ENCODE data around the gene RAD51B. TPM values are rescaled to one million over a fixed set of nuclear protein-coding genes. Genes with fewer than 3 reads are reported as not detected.
A peak's percentile ranks its signal among the peaks of the same experiment; 100 is the strongest.
"Not testable (repeated sequence)": the region's sequence is repeated elsewhere in the genome, so short reads cannot be mapped to it uniquely, and the experiment has no call there.

RAD51B gene
- total RNA-seq, 1 experiment from 2014 or later, result 7.2 TPM

DNA sequence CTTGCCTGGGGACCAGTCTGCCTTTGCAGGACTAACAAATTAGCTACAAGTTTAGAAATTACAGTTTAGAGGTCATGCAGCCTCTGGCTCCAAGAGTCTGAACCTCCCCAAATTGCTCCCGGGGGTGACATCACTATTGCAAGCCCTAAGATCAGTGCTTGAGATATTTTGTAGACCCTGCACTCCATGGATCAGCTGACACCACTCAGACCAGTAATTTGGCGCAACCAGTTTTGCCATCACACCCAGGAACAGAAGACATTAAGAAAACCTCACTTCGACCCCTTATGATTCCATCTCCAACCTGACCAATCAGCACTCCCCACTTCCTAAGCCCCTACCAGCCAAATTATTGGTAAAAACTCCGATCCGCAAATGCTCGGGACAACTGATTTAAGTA is 1.1 kb upstream of the RAD51B start:
- H3K27me3 ChIP-seq, H3K9me3 ChIP-seq, H3K4me3 ChIP-seq, DNase-seq, H3K36me3 ChIP-seq: not testable (repeated sequence)

DNA sequence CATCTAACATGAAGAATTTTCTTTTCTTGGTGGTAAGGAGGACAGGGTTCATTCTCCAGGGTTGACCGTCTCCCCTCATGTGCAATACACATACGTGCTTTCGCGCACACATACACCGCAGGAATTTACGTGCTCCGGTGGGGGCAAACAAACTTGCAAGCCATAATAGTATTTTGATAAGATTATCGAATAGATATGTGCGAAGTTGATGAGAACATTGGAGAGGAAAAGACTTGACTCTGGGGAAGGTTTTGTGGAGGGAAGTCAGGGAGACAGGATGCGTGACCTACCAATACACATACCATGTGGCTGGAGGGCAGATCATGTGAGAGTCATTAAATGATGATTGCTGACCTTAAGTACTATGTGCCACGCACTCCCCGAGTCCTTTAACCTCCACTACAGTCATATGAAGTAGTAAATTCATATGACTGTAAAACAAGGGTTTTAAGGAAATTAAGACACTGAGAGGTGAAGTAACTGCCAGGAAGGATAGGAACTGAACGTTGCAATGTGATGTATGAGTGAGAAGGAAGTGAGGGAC is 921 bp downstream of the RAD51B start:
- Histone ChIP-seq H3K4me3 (peak overlapping the region; percentile 67), H3K9me3 (no peaks in the 10 kb centered on the region), H3K27me3 (no peaks in the 10 kb centered on the region), H3K36me3 (no peaks in the 10 kb centered on the region)
- no peak for DNase-seq

DNA sequence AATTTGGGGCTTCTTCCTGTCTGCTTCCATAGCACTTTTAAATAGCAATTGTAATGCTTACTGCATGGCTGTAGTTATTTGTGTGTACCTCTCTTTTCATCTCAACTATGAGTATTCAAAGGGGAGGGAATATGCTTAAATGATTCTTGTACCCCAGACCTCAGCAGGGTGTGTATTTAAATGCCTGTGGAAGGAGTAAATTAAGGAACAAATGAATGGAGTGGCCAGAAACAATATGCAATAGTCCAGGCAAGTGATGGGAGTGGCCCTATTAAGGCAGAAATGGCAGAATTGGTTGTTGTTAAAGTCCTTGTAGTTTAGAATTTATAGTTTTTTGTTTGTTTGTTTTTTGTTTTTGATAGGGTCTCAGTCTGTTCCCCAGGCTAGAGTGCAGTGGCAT is 1.5 kb downstream of the RAD51B start:
- no peak for DNase-seq
- Histone ChIP-seq H3K27me3 (no peaks in the 10 kb centered on the region), H3K4me3 (no peak overlapping the region), H3K9me3 (no peaks in the 10 kb centered on the region), H3K36me3 (no peaks in the 10 kb centered on the region)

DNA sequence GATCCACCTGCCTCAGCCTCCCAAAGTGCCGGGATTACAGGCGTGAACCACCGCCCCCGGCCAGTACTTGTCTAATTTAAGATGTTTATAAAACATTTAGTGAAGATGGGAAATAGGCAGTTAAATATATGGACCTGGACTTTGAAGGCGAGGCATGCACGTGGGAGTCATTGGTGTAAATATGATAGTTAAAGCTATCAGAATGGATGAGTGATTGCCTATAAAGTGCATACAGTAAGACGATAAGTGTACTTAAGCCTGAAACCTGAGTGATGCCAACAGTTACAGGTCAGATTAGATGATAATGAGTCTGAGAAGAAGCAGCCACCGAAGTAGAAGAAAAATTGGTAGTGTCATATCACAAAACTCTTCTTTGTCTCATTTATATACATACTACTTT is 11.5 kb downstream of the RAD51B start:
- Histone ChIP-seq H3K36me3 (no peaks in the 10 kb centered on the region), H3K27me3 (no peaks in the 10 kb centered on the region), H3K9me3 (0 out of 2 replicates have a peak, but pooled peaks cover 2% of the 10 kb centered on the region), H3K4me3 (no peak overlapping the region)
- no peak for DNase-seq

DNA sequence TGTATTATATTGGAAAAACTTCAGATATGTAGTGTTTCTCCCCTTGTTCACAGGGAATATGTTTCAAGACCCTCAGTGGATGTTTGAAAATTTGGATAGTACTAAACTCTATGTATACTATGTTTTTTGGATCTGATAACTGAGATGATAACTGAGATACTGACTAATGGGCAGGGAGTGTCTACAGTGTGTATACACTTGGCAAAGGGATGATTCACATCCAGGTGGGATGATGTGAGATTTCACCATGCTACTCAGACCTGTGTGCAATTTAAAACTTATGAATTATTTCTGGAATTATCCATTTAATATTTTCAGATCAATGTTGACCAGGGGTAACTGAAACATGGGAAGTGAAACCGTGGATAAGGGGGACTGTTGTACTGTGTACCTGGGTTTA is 13.8 kb downstream of the RAD51B start:
- no peaks in the 10 kb centered on the region for H3K36me3 ChIP-seq
- no peaks in the 10 kb centered on the region for H3K27me3 ChIP-seq
- DNase-seq, result no peak
- H3K4me3 ChIP-seq, result no peak overlapping the region
- H3K9me3 ChIP-seq, result 0 out of 2 replicates have a peak, but pooled peaks cover 2% of the 10 kb centered on the region

- Histone ChIP-seq H3K27me3 (no peaks in the 10 kb centered on the region), H3K36me3 (no peaks in the 10 kb centered on the region), H3K4me3 (no peak overlapping the region), H3K9me3 (no peaks in the 10 kb centered on the region)
- no peak for DNase-seq
Observed at GRCh38 chr14:67835596-67835995, 16.0 kb downstream of the RAD51B start.

DNA sequence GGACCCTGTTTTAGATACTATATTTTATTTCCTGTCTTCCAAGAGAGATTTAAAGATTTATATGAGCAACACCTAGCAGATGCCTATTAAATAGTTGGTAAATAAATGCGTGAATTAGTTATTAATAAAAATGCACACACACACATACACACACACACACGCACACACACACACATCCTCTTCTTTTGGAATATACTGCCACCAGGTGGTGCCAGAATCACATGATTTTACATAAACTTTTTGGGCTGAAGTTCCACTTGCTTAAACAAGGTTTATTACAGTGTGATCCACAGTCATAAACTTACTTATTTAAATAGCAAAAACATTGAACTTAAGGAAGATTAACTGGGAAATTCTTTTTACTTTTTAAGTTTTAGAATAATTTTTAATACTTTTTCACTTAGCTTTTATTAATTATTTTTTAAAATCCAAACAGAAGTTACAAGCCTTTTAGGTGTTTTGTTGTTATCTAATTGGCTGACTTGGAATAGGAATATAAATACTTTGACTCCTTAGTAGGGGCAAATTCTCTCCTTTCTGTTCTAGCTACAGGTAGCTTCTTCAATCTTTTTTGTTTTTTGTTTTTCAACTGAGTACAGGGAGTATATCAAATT is 17.5 kb downstream of the RAD51B start:
- Histone ChIP-seq H3K36me3 (no peaks in the 10 kb centered on the region), H3K9me3 (no peaks in the 10 kb centered on the region), H3K4me3 (no peak overlapping the region), H3K27me3 (no peaks in the 10 kb centered on the region)
- DNase-seq, result peak; percentile 38

DNA sequence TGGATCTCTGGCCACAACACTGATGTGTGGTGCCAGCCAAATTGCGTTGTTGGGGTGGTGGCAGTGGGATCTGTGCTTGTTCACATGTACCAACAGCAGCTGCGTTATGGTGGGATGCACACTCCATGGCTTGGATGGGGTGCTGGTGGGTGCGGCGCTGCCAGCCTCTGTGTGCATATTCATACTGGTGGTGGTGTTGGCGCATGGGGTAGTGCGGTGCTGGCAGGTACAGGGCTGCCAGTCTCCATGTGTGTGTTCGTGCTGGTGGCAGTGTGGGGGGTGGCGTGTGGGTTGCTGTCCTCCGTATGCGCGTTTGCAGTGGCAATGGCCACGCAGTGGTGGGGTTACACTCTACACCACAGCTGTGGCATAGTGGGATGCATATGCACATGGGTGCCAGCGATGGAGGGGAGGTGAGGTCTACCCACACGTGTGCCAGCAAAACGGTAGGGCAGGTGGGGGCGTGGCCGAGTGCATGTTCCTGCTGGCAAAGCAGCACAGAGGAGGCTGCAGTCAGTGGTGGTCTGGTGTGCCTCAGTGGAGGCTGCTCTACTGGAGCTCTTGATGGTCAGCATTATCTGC is 26.5 kb downstream of the RAD51B start:
- H3K4me3 ChIP-seq, result no peak overlapping the region
- DNase-seq, result no peak
- no peaks in the 10 kb centered on the region for H3K27me3 ChIP-seq
- no peaks in the 10 kb centered on the region for H3K9me3 ChIP-seq
- H3K36me3 ChIP-seq, result no peaks in the 10 kb centered on the region

DNA sequence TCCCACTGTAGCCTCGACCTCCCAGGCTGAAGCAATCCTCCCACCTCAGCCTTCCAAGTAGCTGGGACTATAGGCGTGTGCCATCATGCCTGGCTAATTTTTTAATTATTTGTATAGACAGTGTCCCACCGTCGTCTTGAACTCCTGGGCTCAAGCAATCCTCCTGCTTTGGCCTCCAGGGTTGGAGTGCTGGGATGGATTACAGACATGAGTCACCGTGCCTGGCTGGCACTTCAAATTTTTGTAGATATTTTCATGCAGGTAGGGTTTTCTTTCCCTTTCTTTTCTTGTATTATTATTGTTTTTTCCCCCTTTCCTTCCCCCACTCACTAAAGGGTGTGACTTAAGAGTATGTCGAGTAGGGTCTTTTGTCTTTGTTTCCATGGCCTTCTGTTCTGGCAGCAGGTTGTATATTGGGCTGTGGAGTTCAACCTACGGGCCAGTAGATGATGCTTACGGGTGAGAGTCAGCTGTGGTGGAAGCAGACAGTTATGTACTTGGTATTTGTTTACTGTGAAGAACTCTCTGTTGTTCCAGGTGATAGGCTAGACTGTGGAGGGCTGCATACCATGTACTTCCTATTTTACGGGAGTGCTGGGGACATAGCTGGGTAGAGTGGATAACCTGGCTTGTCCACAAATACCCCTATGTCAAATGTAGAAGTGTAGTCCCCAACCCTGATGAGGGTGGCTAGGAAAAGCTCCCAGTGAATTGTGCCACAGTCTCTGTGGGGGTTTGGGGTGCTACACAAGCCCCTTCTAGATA is 30.7 kb downstream of the RAD51B start:
- H3K9me3 ChIP-seq, result no peaks in the 10 kb centered on the region
- no peak for DNase-seq
- H3K36me3 ChIP-seq, result no peaks in the 10 kb centered on the region
- no peak overlapping the region for H3K4me3 ChIP-seq
- no peaks in the 10 kb centered on the region for H3K27me3 ChIP-seq

DNA sequence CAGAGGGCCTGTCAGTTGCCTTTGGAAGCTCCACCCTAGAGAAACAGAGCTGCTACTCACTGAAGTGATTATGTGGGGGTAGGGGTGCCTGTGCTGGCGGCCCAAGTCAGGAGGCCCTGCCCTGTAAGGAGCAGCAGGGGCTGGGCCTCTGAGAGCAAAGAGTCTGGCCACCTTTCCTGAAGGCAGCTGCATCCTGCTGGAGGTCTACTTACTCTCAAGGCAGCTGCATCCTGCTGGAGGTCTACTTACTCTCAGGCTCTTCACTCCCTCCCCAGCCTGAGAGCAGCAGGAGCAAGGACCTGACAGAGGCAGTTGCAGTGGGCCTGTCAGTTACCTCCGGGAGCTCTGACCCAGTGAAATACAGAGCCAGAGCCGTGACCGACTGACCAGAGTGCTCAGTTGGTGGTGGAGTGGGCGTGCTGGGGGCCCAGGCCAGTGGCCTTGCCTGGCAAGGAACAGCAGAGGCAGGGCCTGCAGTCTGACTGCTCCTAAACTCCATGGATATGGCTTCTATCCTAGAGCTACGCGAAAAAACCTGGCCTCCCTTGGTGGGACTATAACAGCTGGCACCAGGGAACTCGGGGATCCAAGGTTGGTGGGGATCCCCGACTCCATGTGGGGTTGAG is 32.3 kb downstream of the RAD51B start:
- H3K27me3 ChIP-seq, result no peaks in the 10 kb centered on the region
- H3K36me3 ChIP-seq, result no peaks in the 10 kb centered on the region
- DNase-seq, result no peak
- H3K9me3 ChIP-seq, result no peaks in the 10 kb centered on the region
- H3K4me3 ChIP-seq, result no peak overlapping the region

DNA sequence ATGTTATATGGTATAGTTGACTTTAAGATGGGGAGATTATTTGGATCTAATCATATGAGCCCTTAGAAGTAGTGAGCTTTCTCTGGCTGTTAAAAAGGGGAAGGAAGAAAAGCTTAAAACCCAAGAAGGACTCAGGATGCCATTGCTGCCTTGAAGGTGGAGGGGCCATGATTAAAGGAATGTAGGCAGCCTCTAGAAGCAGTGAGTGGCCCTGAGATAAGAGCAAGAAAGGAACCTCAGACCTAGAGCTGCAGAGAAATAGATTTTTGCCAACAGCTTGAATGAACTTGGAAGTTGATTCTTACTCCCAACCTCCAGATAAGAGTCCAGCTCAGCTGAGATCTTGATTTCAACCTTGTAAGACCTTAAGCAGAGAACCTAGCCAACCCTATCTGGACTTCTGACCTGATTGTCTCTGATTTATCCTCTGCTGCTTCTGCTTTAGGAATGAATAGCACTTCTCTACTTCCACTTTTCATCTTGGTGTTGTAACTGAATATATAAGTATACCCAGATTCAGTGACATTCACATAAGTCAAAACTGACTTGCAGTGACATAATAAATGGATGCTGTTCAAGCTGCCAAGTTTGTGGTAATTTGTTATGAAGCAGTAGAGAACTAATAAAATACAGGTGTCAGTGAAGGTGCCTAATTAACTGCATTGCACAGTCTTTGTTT is 33.5 kb downstream of the RAD51B start:
- Histone ChIP-seq H3K27me3 (no peaks in the 10 kb centered on the region), H3K9me3 (no peaks in the 10 kb centered on the region), H3K4me3 (no peak overlapping the region), H3K36me3 (no peaks in the 10 kb centered on the region)
- DNase-seq, result no peak

DNA sequence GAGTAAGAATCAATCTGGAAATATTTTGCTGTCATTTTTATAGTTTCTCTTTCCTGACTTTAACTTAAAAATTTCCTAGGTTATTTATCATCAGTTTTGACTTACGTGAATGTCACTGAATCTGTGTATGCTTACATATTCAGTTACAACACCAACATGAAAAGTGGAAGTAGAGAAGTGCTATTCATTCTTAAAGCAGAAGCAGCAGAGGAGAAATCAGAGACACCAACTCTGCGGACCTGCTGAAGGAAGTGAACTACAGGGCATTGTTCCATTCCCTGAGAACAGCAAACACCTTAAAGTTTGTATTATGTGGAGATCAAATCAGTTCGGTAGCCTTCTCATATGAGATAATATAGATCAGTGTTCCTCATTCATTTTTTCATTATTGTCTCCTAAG is 34.1 kb downstream of the RAD51B start:
- H3K4me3 ChIP-seq, result no peak overlapping the region
- DNase-seq, result no peak
- no peaks in the 10 kb centered on the region for H3K9me3 ChIP-seq
- H3K36me3 ChIP-seq, result no peaks in the 10 kb centered on the region
- no peaks in the 10 kb centered on the region for H3K27me3 ChIP-seq

- DNase-seq, result no peak
- no peaks in the 10 kb centered on the region for H3K9me3 ChIP-seq
- no peaks in the 10 kb centered on the region for H3K27me3 ChIP-seq
Observed at GRCh38 chr14:67856827-67857226, 37.2 kb downstream of the RAD51B start.

DNA sequence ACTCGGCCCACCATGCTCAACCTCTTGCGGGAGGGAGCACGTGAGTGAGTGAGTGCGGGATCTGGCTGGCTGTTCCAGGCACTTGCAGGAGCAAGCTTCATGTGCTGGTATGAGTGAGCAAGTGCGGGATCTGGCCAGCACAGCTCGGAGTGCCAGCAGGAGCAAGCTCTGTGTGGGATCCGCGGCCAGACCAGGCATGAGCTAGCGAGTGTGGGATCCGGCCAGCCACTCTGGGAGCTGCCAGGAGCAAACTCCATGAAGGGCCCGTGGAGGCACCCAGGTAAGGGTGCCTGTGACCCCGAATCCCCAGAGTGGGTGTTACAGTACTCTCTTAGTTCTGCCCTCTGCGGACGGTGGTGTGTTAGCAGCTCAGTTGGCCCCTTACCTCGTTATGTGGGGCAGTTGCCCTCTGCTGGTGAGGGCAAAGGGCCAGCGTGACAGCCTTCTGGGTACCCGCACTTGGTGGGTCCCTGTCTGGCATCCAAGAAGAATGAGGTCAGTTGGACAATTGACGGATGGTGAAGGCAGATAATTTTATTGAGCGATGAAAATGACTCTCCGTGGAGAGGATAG is 38.3 kb downstream of the RAD51B start:
- H3K9me3 ChIP-seq, result no peaks in the 10 kb centered on the region
- H3K36me3 ChIP-seq, result no peaks in the 10 kb centered on the region
- peak; percentile 71 for DNase-seq
- no peak overlapping the region for H3K4me3 ChIP-seq
- no peaks in the 10 kb centered on the region for H3K27me3 ChIP-seq

More at GRCh38 chr14:67856827-67857226, 37.2 kb downstream of the RAD51B start:
- Histone ChIP-seq H3K4me3 (no peak overlapping the region), H3K36me3 (no peaks in the 10 kb centered on the region)

- H3K4me3 ChIP-seq, result no peak overlapping the region
- DNase-seq, result no peak
- no peaks in the 10 kb centered on the region for H3K9me3 ChIP-seq
- no peaks in the 10 kb centered on the region for H3K36me3 ChIP-seq
- H3K27me3 ChIP-seq, result no peaks in the 10 kb centered on the region
Observed at GRCh38 chr14:67859169-67859749, 39.7 kb downstream of the RAD51B start.

- Histone ChIP-seq H3K36me3 (no peaks in the 10 kb centered on the region), H3K9me3 (no peaks in the 10 kb centered on the region), H3K4me3 (no peak overlapping the region), H3K27me3 (no peaks in the 10 kb centered on the region)
- no peak for DNase-seq
Observed at GRCh38 chr14:67863223-67863622, 43.6 kb downstream of the RAD51B start.

All from MG63 (cell line).